NCI-H460 (cell line): Measurements from ENCODE around the gene CALHM5. TPM values are rescaled to one million over a fixed set of nuclear protein-coding genes. Genes with fewer than 3 reads are reported as not detected.
"Not testable (repeated sequence)": the region's sequence is repeated elsewhere in the genome, so short reads cannot be mapped to it uniquely, and the experiment has no call there.

Source experiments
- DNase-seq: peaks from one replicate; pipeline ENCODE4 v3.0.0-alpha.2; 2016; ENCODE audit warnings: low read depth; ENCODE audit errors: extremely low read depth
- polyA plus RNA-seq: library from polyadenylated mRNA; depleted of rRNA; stranded (reverse); fragments of >200 nt; gene quantifications from 2 replicates; pipeline ENCODE4 v1.2.3, GENCODE V29; 2014; cell fraction: nucleus; rRNA removed
- total RNA-seq: library from RNA; depleted of rRNA; stranded (reverse); fragments of >200 nt; shearing (Covaris generic); gene quantifications from 2 replicates; pipeline ENCODE4 v1.2.3, GENCODE V29; 2014; rRNA removed

CALHM5 gene
- 0.03 and 0.05 TPM in 2 replicates for total RNA-seq
- 0.01 TPM in 1 of 2 replicates, not detected in the other for polyA plus RNA-seq

DNA sequence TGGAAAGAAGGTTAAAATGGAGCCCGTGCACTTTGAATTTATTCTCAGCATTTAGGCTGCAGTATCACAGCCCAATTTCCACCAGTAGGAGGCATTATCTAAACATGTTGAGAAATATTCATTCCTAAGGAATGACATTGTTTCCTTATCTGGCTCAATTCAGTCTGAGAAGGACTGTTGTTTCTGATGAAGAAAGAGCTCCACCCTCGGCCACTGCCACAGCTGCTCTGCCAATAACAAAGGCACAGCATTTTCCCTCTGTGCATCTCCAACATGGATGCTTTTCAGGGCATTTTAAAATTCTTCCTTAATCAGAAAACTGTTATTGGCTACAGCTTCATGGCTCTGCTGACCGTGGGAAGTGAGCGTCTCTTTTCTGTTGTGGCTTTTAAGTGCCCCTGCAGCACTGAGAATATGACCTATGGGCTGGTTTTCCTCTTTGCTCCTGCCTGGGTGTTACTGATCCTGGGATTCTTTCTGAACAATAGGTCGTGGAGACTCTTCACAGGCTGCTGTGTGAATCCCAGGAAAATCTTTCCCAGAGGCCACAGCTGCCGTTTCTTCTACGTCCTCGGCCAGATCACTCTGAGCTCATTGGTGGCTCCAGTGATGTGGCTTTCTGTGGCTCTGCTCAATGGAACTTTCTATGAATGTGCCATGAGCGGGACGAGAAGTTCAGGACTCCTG is at the start of gene CALHM5:
Gene CALHM5, plus strand, starts transcription at position 216 of the 687 bp plus-strand sequence. Its CDS starts 58 bp downstream, at position 274.
- peak; percentile 48 for DNase-seq

GRCh38 chr6:116461932-116462885 is 49.2 kb upstream of the CALHM5 start:
- no peak for DNase-seq

DNA sequence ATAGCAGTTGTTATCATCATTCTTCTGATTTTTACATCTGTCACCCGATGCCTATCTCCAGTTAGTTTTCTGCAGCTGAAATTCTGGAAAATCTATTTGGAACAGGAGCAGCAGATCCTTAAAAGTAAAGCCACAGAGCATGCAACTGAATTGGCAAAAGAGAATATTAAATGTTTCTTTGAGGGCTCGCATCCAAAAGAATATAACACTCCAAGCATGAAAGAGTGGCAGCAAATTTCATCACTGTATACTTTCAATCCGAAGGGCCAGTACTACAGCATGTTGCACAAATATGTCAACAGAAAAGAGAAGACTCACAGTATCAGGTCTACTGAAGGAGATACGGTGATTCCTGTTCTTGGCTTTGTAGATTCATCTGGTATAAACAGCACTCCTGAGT is 48.1 kb upstream of the CALHM5 start:
- no peak for DNase-seq

- no peak for DNase-seq
These were observed 46.2 kb upstream of the CALHM5 start for GRCh38 chr6:116465246-116465645.

DNA sequence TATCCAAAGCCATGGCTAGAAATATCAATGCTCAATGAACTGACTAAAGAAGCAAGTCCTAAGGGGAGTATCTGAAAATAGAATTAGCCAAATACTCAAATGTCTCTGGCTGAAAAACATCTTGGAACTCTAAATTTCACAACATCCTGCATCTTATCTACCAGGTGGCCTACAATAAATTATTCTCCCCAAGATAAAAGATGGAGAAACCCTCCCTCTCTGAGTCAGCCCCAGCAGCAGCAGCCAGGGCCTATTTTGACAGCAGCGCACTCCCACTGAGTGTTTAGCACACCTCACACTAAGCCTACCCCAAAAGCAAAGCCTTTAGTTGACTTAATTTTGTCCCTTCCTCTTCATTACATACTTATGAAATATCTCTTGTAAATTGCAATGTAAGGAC is 44.3 kb upstream of the CALHM5 start:
- no peak for DNase-seq

GRCh38 chr6:116467514-116467913 is 43.9 kb upstream of the CALHM5 start:
- no peak for DNase-seq

DNA sequence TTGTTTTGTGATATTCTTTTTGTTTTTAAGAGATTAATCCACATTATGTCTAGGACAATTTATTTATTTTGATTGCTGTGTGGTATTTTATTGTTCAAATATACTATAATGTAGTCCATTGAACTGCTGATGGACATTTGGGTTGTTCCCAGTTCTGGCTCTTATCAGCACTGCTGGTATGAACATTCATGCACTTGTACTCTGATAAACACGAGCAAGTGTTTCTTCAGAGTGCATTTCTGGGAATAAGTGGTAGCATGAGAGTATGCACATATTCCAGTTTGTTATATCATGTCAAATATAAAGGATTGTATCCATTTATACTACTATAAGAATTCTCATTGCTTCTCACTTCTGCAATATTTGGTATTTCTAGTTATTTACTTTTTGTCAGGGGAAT is 43.1 kb upstream of the CALHM5 start:
- DNase-seq = no peak

DNA sequence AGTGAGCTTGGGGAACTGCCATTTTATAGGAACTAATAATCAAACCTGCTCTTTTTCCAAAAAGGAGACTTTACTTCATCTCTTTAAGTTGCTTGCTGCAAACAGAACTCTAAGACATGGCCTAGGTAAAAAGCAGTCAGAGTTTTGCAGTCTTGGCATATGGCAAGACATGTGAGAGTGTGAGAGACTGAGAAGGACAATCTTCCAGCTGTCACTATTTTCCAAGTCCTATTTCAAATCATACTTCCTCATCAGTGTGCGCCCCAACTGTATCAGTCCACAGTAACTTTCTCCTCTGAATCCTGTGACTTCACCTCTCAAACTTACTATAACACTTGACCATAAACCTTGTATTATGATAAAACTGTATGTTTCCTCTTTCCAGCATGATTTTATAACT is 39.9 kb upstream of the CALHM5 start:
- DNase-seq = no peak

DNA sequence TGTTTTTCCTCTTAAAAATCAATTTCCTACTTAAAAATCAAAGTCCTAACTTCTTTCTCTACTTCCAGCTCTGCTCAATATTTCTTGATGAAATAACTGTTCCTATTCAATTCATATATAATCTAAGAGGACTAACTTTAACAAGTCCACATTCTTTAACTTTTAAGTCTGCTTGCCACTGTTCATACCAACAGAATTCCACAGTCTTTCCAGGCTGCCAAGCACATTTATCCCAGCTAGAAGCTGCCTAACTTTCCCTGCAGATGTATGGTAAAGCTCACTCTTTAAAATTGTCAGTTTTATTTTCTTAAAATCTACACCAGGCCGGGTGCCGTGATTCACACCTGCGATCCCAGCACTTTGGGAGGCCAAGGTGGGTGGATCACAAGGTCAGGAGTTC is 38.7 kb upstream of the CALHM5 start:
- DNase-seq = no peak

- no peak for DNase-seq
These were observed 36.3 kb upstream of the CALHM5 start for GRCh38 chr6:116475141-116475540.

- no peak for DNase-seq
These were observed 35.3 kb upstream of the CALHM5 start for GRCh38 chr6:116476002-116476678.

- no peak for DNase-seq
These were observed 28.7 kb upstream of the CALHM5 start for GRCh38 chr6:116482780-116483179.

DNA sequence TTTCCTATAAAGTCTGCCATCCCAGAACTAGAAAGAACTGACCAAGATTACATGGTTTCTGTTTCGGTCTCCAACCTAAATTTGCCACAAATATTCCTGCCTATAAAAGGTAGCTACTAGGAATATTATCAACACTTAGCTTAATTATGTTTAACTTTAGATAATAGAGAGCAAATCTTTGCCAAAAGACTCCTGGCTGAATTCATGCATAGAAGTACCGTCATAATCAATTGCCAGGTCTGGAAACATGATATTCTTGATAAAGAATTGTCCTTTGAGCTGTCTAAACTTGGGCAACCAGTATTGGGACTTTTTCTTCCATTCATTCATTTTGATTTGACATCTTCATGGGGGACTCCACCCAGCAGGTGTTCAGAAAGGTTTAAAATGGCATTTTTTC is 27.8 kb upstream of the CALHM5 start:
- no peak for DNase-seq

GRCh38 chr6:116485559-116486184 is 25.8 kb upstream of the CALHM5 start:
- DNase-seq = no peak

DNA sequence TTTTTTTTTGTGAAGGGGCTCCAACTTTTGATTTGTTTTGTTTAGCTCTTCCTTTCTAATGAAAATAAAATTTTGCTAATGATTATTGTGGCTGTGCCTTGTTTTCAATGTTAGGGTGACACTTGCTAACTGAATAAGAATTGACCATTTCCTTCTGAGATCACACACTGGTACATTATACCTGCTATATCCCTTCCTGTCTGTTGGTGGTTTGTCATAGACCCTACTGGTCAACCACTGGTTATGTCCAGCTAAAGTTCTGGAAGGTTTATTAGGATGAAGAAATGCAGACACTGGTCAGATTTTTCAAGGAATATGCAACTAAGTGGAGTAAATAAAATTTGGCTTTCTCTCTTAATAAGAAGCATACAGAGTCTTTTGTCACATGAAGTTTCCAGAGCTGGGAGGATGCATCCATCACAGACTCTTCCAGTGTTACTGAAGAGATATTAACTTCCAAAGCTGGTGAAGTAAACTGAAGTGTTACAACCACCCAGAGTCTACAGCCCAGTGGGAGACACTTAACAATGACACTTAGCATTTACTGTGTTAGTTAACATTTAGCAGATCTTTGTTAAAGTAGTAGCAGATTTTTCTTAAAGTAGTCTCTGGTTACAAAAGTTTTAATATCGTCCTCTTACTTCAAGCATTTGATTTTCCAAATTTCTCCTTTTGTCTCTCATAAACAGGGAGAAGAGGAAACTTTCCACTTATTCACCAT is 19.7 kb upstream of the CALHM5 start:
- DNase-seq = no peak

DNA sequence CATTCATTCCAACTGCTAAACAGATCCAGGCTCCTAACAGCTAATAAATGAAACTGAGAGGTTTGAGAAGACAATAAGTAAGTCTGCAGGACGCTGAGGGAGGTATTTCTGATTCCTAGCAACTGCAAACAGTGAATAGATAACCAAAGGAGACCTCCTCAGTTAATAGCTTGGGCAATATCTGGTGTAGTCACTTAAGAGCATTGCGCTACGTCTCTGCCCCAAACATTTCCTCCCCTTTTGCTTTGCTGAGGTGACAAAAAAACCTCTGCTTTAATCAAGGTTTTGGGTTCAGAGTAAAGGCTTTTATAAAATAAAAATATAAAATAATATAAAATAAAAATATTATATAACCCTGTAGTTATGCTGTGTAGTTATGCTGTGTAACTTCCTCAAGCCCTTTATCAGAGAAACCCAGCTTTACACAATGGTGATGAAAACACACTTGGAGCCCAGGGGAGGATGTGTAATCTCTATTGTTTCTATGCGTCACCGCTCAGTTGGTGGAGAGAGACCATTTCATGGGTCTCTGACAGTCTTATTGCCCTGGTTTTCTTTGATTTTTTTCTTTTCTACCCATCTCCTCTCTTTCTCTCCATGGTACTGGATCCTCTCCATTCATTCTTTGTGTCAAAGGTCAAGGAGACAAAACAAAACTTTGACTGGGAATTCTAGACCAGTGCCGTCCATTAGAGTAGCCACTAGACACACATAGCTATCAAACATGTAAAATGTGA is 18.9 kb upstream of the CALHM5 start:
- DNase-seq = no peak

- not testable (repeated sequence) for DNase-seq
These were observed 16.3 kb upstream of the CALHM5 start for GRCh38 chr6:116495161-116495560.

DNA sequence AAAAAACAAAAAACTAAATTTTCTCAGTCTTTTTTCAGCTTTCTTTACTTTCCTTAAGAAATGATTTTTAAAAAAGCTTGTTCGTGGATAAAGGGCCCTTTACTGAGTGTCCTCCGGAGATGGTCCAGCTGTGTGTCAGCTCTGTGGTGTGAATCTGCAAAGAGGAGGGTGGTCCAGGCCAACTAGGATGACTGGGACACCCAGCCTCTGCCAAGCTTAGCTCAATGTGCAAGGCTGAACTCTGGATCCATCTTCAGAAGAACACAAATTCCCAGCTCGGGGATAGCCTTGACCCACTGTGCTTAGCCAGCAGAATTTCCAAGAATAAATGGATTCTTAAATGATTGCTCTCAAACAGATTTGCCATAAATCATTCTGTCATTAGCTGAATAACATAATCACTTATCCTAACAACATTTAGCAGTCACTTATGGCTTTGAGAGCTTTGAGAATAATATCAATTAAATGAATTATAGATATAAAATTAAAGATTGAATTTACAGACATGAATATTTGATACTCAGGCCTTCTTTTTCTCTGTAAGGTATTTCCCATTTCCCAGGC is 14.2 kb upstream of the CALHM5 start:
- no peak for DNase-seq

DNA sequence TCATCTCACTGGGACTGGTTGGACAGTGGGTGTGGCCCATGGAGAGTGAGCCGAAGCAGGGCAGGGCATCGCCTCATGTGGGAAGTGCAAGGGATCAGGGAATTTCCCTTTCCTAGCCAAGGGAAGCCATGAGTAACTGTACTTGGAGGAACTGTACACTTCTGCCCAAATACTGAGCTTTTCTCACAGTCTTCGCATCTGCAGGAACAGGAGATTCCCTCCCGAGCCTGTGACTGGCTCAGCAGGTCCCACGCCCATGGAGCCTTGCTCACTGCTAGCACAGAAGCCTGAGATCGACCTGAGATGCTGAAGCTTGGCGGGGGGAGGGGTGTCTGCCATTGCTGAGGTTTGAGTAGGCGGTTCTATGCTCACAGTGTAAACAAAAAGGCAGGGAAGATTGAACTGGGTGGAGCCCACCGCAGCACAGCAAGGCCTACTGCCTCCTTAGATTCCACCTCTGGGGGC is 10.4 kb upstream of the CALHM5 start:
- no peak for DNase-seq
